K562 treated with DMSO at 1 percent for 48 hours (cell line): Measurements from ENCODE around the gene IGFL2. TPM values are rescaled to one million over a fixed set of nuclear protein-coding genes. Genes with fewer than 3 reads are reported as not detected.

ENCODE experiments used
- total RNA-seq: library from RNA; unstranded; fragments of 300-600 nt; gene quantifications from 2 replicates; pipeline ENCODE4 v1.2.3, GENCODE V29; 2022; ENCODE audit warnings: low replicate concordance; ENCODE audit errors: extremely low read depth

Gene IGFL2
- not detected in 2 replicates for total RNA-seq

GRCh38 chr19:46147791-46148288 lies at the start of gene IGFL2:
Gene IGFL2 (plus strand): TSS chr19:46148238. CDS start chr19:46148279, 41 bp downstream.

GRCh38 chr19:46124638-46125115 lies 23.4 kb upstream of the IGFL2 start, which contains the start of gene IGFL3:
Gene IGFL3 (minus strand): TSS chr19:46124688. CDS start chr19:46124649, 39 bp downstream.

Other genes starting within 250 kb of the IGFL2 start
- gene MYPOP, start 245.6 kb upstream of the IGFL2 start, total RNA-seq: not detected in 2 replicates
- not detected in 2 replicates for gene NANOS2, start 233.5 kb upstream of the IGFL2 start, total RNA-seq
- gene NOVA2, start 174.4 kb upstream of the IGFL2 start, total RNA-seq: not detected in 2 replicates
- not detected in 2 replicates for gene CCDC61, start 152.8 kb upstream of the IGFL2 start, total RNA-seq
- gene PGLYRP1, start 125.2 kb upstream of the IGFL2 start, total RNA-seq: not detected in 2 replicates
- not detected in 2 replicates for gene IGFL4, start 107.2 kb upstream of the IGFL2 start, total RNA-seq
- not detected in 2 replicates for gene IGFL3, start 23.6 kb upstream of the IGFL2 start, total RNA-seq
- gene IGFL1, start 81.5 kb downstream of the IGFL2 start, total RNA-seq: not detected in 2 replicates
- gene HIF3A, start 148.8 kb downstream of the IGFL2 start, total RNA-seq: not detected in 2 replicates
- 456 TPM in 1 of 2 replicates, not detected in the other for gene PPP5C, start 198.8 kb downstream of the IGFL2 start, total RNA-seq